ENCODE results near the gene APC2. TPM values are rescaled to one million over a fixed set of nuclear protein-coding genes. Genes with fewer than 3 reads are reported as not detected.

APC2 gene
- polyA plus RNA-seq, 1 donor (not counting 4 experiments of a cell fraction or from before 2014, with no cell fraction given) = 0.01 TPM

- H3K36me3 ChIP-seq (ENCODE audit: control insufficient read depth in 2 of 2, extremely low read depth in 1 of 2, insufficient read depth in 2 of 2, low read length in 2 of 2) = peaks cover 0 to 5% of the 10 kb centered on the region in 2 experiments
- H3K9ac ChIP-seq (ENCODE audit: control insufficient read depth, extremely low read depth, insufficient read depth, low read length) = no peak overlapping the region
- no peak overlapping the region for H3K4me3 ChIP-seq (ENCODE audit: control insufficient read depth in 2 of 3, extremely low read depth in 1 of 3, insufficient read depth in 2 of 3, low read depth in 1 of 3, low read length in 3 of 3)
- no peaks in the 10 kb centered on the region for H4K20me1 ChIP-seq (ENCODE audit: control insufficient read depth, extremely low read depth, insufficient read depth, low read length)
- dilution Hi-C loops (cut with MboI; ENCODE audit: extremely low pct_ligation_motif_present, low sequenced_read_pairs) = no loop called here
- TF ChIP-seq, protein P1, sequence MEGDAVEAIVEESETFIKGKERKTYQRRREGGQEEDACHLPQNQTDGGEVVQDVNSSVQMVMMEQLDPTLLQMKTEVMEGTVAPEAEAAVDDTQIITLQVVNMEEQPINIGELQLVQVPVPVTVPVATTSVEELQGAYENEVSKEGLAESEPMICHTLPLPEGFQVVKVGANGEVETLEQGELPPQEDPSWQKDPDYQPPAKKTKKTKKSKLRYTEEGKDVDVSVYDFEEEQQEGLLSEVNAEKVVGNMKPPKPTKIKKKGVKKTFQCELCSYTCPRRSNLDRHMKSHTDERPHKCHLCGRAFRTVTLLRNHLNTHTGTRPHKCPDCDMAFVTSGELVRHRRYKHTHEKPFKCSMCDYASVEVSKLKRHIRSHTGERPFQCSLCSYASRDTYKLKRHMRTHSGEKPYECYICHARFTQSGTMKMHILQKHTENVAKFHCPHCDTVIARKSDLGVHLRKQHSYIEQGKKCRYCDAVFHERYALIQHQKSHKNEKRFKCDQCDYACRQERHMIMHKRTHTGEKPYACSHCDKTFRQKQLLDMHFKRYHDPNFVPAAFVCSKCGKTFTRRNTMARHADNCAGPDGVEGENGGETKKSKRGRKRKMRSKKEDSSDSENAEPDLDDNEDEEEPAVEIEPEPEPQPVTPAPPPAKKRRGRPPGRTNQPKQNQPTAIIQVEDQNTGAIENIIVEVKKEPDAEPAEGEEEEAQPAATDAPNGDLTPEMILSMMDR (optimal IDR thresholded peaks at IDR 0.05 in 1 of 3, IDR thresholded peaks at IDR 0.05 in 1 of 3, conservative IDR thresholded peaks at IDR 0.05 in 1 of 3; ENCODE audit: extremely low read depth in 1 of 3, insufficient read depth in 2 of 3, low read length in 3 of 3) = no peak
- TF ChIP-seq EZH2 (IDR thresholded peaks at IDR 0.05; ENCODE audit: low read length) = no peak
- no peak overlapping the region for H3K27ac ChIP-seq (ENCODE audit: control insufficient read depth, insufficient read depth, low read length)
- H2AFZ ChIP-seq (ENCODE audit: control insufficient read depth, low read length) = no peak overlapping the region
- FAIRE-seq (no peak), DNase-seq (ENCODE audit: low read depth, low spot score) (no peak)
- H3K9me3 ChIP-seq (ENCODE audit: control insufficient read depth, low read depth, low read length) = no peaks in the 10 kb centered on the region
- peaks cover 12% of the 10 kb centered on the region for H3K4me1 ChIP-seq (ENCODE audit: control insufficient read depth, extremely low read depth, insufficient read depth, low read length)
- peaks cover 19% of the 10 kb centered on the region for H3K27me3 ChIP-seq (ENCODE audit: control insufficient read depth, extremely low read depth, insufficient read depth, low read length)
- H3K9me1 ChIP-seq (ENCODE audit: control insufficient read depth, extremely low read depth, insufficient read depth, low read length) = no peaks in the 10 kb centered on the region
- H3K79me2 ChIP-seq (ENCODE audit: control insufficient read depth, insufficient read depth, low read length) = no peaks in the 10 kb centered on the region
- H3K4me2 ChIP-seq (ENCODE audit: control insufficient read depth, extremely low read depth, insufficient read depth, low read depth, low read length) = no peak overlapping the region
Measured at GRCh38 chr19:1505991-1506881, 56.3 kb downstream of the APC2 start.

- H3K9me1 ChIP-seq (ENCODE audit: control insufficient read depth, extremely low read depth, insufficient read depth, low read length) = no peaks in the 10 kb centered on the region
- dilution Hi-C loops (cut with MboI; ENCODE audit: extremely low pct_ligation_motif_present, low sequenced_read_pairs) = no loop called here
- DNase-seq (ENCODE audit: low read depth, low spot score) (no peak), FAIRE-seq (no peak)
- no peak for TF ChIP-seq EZH2 (IDR thresholded peaks at IDR 0.05; ENCODE audit: low read length)
- TF ChIP-seq, protein P1 (optimal IDR thresholded peaks at IDR 0.05 in 1 of 3, IDR thresholded peaks at IDR 0.05 in 1 of 3, conservative IDR thresholded peaks at IDR 0.05 in 1 of 3; ENCODE audit: extremely low read depth in 1 of 3, insufficient read depth in 2 of 3, low read length in 3 of 3) = no peak
- H3K79me2 ChIP-seq (ENCODE audit: control insufficient read depth, insufficient read depth, low read length) = no peaks in the 10 kb centered on the region
- H3K9me3 ChIP-seq (ENCODE audit: control insufficient read depth, low read depth, low read length) = no peaks in the 10 kb centered on the region
- H3K4me2 ChIP-seq (ENCODE audit: control insufficient read depth, extremely low read depth, insufficient read depth, low read depth, low read length) = peak overlapping the region; percentile 75
- peaks cover 17% of the 10 kb centered on the region for H3K4me1 ChIP-seq (ENCODE audit: control insufficient read depth, extremely low read depth, insufficient read depth, low read length)
- H3K9ac ChIP-seq (ENCODE audit: control insufficient read depth, extremely low read depth, insufficient read depth, low read length) = no peak overlapping the region
- peaks cover 19% of the 10 kb centered on the region for H3K27me3 ChIP-seq (ENCODE audit: control insufficient read depth, extremely low read depth, insufficient read depth, low read length)
- H4K20me1 ChIP-seq (ENCODE audit: control insufficient read depth, extremely low read depth, insufficient read depth, low read length) = no peaks in the 10 kb centered on the region
- no peak overlapping the region for H2AFZ ChIP-seq (ENCODE audit: control insufficient read depth, low read length)
- peak overlapping the region in 2 of 3 experiments; percentile 55 to 69 for H3K4me3 ChIP-seq (ENCODE audit: control insufficient read depth in 2 of 3, extremely low read depth in 1 of 3, insufficient read depth in 2 of 3, low read depth in 1 of 3, low read length in 3 of 3)
- peaks cover 0 to 5% of the 10 kb centered on the region in 2 experiments for H3K36me3 ChIP-seq (ENCODE audit: control insufficient read depth in 2 of 2, extremely low read depth in 1 of 2, insufficient read depth in 2 of 2, low read length in 2 of 2)
- peak overlapping the region; percentile 47 for H3K27ac ChIP-seq (ENCODE audit: control insufficient read depth, insufficient read depth, low read length)
Measured at GRCh38 chr19:1507192-1507660, 57.3 kb downstream of the APC2 start.
